HG02678 (cell line): ENCODE data around the gene SERAC1.

Experiments
- ATAC-seq: cut with Tn5 transposase; IDR thresholded peaks from one replicate; pipeline ENCODE4 v1.9.1; 2021; ENCODE audit warnings: mild to moderate bottlenecking, moderate library complexity; ENCODE audit not compliant: unreplicated experiment

SERAC1 gene

DNA sequence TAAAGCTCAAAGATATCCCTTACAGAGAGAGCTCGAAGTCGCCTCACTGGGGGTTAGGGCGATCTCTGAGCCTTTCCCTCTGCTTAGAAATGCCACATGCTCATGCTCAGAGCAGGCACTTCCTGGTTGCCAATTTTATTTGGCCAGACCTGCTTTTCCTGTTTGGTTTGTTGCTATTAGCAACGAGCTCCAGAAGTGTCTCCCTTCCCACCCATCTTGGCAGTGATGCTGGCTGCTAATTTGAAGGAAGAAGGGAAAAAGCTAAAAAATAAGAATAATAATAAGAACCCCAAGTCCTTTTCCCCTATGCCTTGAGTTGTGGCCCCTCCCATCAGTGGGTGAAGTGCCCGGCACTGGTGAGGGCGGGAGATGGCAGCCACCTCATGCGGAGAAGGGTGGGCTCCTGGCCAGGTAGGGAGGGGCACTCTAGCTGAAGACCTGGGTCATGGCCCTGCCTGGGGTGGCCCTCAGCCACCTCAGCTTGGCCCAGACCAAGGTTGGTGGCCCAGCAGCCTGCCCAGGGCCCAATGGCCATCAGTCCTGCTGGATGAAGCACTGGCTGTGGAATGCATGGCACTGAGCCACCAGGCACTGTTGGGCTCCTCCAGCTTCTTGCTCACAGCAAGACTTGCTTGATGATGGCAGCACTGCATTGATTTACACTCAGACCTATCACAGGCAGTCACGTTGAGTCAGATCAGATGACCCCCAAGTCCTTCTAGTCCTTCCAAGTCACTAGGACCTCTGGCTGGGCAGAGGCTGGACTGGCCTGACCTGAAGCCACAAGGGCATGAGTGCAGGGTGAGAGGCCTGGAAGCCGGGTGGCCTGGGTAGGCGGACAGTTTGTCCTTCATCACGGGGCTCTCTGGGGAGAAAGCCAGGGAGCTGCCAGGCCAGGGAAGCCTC lies 107.4 kb downstream of the SERAC1 start:
- ATAC-seq, result no peak
